Calu3 (cell line): ENCODE data around the gene CASQ2. TPM values are rescaled to one million over a fixed set of nuclear protein-coding genes. Genes with fewer than 3 reads are reported as not detected.
A peak's percentile ranks its signal among the peaks of the same experiment; 100 is the strongest.

Source experiments
- BruUV-seq: library from RNA; stranded (reverse); fragments of 400-500 nt; replicated peaks from 2 replicates; lab custom pipeline; 2021; lab: Mats Ljungman, UMichigan
- CTCF ChIA-PET: fragments of 300-600 bp; sonication (Branson Sonifier 250); formaldehyde crosslinking; loops from one replicate; lab custom pipeline; 2022; ENCODE audit warnings: antibody characterized with exemption; lab: Charles Lee
- DNase-seq: peaks from one replicate; pipeline ENCODE4 v3.0.0; 2022
- H3K27ac Mint-ChIP-seq: one replicate; pipeline ENCODE4 v1.8.0; 2022; ENCODE audit warnings: mixed read lengths; ENCODE audit not compliant: unreplicated experiment
- H3K27me3 Mint-ChIP-seq: one replicate; pipeline ENCODE4 v1.8.0; 2022; ENCODE audit warnings: mixed read lengths; ENCODE audit not compliant: unreplicated experiment
- H3K36me3 Mint-ChIP-seq: one replicate; pipeline ENCODE4 v1.8.0; 2022; ENCODE audit warnings: mild to moderate bottlenecking, moderate library complexity, mixed read lengths; ENCODE audit not compliant: insufficient read depth, unreplicated experiment
- H3K4me1 Mint-ChIP-seq: one replicate; pipeline ENCODE4 v1.8.0; 2022; ENCODE audit warnings: mild to moderate bottlenecking, low read depth, mixed read lengths; ENCODE audit not compliant: unreplicated experiment
- H3K4me3 Mint-ChIP-seq: one replicate; pipeline ENCODE4 v1.8.0; 2022; ENCODE audit warnings: mild to moderate bottlenecking, low read depth, moderate library complexity, mixed read lengths; ENCODE audit not compliant: unreplicated experiment
- H3K9me3 Mint-ChIP-seq: one replicate; pipeline ENCODE4 v1.8.0; 2022; ENCODE audit warnings: low read depth, mixed read lengths; ENCODE audit not compliant: unreplicated experiment
- intact Hi-C: fragments of 100-400 bp; cut with micrococcal nuclease; formaldehyde crosslinking; loops from one replicate; pipeline ENCODE4 v1.10.0; 2022; ENCODE audit not compliant: unreplicated experiment
- total RNA-seq: library from RNA; stranded (reverse); gene quantifications from 2 replicates; pipeline ENCODE4 v1.2.3, GENCODE V29; 2022
- TF ChIP-seq, protein P1 (sequence below): fragments of 200-600 bp; IDR thresholded peaks from one replicate; pipeline ENCODE4 v1.8.0; 2022; ENCODE audit warnings: antibody characterized with exemption; ENCODE audit not compliant: unreplicated experiment

The CASQ2 gene
- total RNA-seq, 1 experiment from 2014 or later = not detected

GRCh38 chr1:115811140-115811828 lies 42.8 kb upstream of the CASQ2 start:
- Mint-ChIP-seq H3K9me3 (no peaks in the 10 kb centered on the region), H3K36me3 (no peaks in the 10 kb centered on the region), H3K4me3 (no peak overlapping the region), H3K4me1 (peaks cover 14% of the 10 kb centered on the region), H3K27ac (no peak overlapping the region), H3K27me3 (no peaks in the 10 kb centered on the region)
- DNase-seq = peak; percentile 31
- TF ChIP-seq, protein P1, sequence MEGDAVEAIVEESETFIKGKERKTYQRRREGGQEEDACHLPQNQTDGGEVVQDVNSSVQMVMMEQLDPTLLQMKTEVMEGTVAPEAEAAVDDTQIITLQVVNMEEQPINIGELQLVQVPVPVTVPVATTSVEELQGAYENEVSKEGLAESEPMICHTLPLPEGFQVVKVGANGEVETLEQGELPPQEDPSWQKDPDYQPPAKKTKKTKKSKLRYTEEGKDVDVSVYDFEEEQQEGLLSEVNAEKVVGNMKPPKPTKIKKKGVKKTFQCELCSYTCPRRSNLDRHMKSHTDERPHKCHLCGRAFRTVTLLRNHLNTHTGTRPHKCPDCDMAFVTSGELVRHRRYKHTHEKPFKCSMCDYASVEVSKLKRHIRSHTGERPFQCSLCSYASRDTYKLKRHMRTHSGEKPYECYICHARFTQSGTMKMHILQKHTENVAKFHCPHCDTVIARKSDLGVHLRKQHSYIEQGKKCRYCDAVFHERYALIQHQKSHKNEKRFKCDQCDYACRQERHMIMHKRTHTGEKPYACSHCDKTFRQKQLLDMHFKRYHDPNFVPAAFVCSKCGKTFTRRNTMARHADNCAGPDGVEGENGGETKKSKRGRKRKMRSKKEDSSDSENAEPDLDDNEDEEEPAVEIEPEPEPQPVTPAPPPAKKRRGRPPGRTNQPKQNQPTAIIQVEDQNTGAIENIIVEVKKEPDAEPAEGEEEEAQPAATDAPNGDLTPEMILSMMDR = no peak
- CTCF ChIA-PET = interaction anchor here (2.2 kb wide), 1 partner anchor 170 kb away, joined by 9 read pairs; no protein-coding TSS in a partner anchor
- intact Hi-C loops = no loop called here
- BruUV-seq = no TSS peak

DNA sequence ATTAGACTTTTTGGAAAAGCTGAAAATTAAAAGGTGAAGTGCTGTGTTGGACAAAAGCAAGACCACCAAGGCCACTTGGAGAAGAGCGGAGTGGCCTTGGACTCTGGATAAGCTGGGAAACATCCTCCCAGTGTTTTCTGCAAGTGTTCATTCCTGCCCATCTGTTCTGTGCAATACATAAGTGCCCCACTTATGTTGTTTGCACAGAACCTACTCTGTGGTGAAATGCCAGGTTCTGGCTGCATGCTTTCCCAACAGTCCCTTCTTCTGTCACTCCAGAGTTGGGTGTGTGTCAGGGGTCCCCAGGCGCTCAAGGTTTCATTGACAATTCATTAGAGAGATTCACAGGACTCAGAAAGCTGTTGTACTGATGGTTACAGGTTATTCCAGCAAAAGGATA lies 42.1 kb upstream of the CASQ2 start:
- Mint-ChIP-seq H3K27ac (no peak overlapping the region), H3K36me3 (no peaks in the 10 kb centered on the region), H3K4me3 (no peak overlapping the region), H3K4me1 (peaks cover 14% of the 10 kb centered on the region), H3K9me3 (no peaks in the 10 kb centered on the region), H3K27me3 (no peaks in the 10 kb centered on the region)
- intact Hi-C loops = no loop called here
- no peak for DNase-seq
- CTCF ChIA-PET = interaction anchor here (2.2 kb wide), 1 partner anchor 171 kb away, joined by 9 read pairs; no protein-coding TSS in a partner anchor
- TF ChIP-seq, protein P1 = no peak
- no TSS peak for BruUV-seq

- H3K36me3 Mint-ChIP-seq = no peaks in the 10 kb centered on the region
- no peaks in the 10 kb centered on the region for H3K27me3 Mint-ChIP-seq
- no peak for DNase-seq
- H3K4me1 Mint-ChIP-seq = peaks cover 14% of the 10 kb centered on the region
- no peak overlapping the region for H3K4me3 Mint-ChIP-seq
- TF ChIP-seq, protein P1 = no peak
- BruUV-seq = no TSS peak
- H3K9me3 Mint-ChIP-seq = no peaks in the 10 kb centered on the region
- CTCF ChIA-PET = interaction anchor here (2.2 kb wide), 1 partner anchor 171 kb away, joined by 9 read pairs; no protein-coding TSS in a partner anchor
- H3K27ac Mint-ChIP-seq = no peak overlapping the region
- intact Hi-C loops = no loop called here
Observed at GRCh38 chr1:115809847-115810246, 41.3 kb upstream of the CASQ2 start.

- Mint-ChIP-seq H3K4me1 (peaks cover 14% of the 10 kb centered on the region), H3K4me3 (no peak overlapping the region), H3K27ac (no peak overlapping the region), H3K36me3 (no peaks in the 10 kb centered on the region), H3K27me3 (no peaks in the 10 kb centered on the region), H3K9me3 (no peaks in the 10 kb centered on the region)
- BruUV-seq = no TSS peak
- TF ChIP-seq, protein P1 = no peak
- CTCF ChIA-PET = interaction anchor here (0.7 kb wide), 1 partner anchor 389 kb away, joined by 8 read pairs; no protein-coding TSS in a partner anchor
- no peak for DNase-seq
- intact Hi-C loops = no loop called here
Observed at GRCh38 chr1:115809076-115809475, 40.6 kb upstream of the CASQ2 start.
